ENCODE data around the gene PLEKHM3.

The PLEKHM3 gene

GRCh38 chr2:207787017-207787416 is 238.3 kb downstream of the PLEKHM3 start:
- Histone ChIP-seq H3K27ac (ENCODE audit: extremely low read depth, low read depth, low read length) (no peak overlapping the region), H3K36me3 (ENCODE audit: control insufficient read depth in 2 of 2, insufficient read depth in 1 of 2, low read length in 2 of 2) (no peaks in the 10 kb centered on the region), H3K4me1 (ENCODE audit: control insufficient read depth, insufficient read depth, low read length) (peaks cover 4% of the 10 kb centered on the region; the same call in 1 of the 2 replicates), H3K9me3 (ENCODE audit: control insufficient read depth, insufficient read depth, low read depth, low read length) (no peaks in the 10 kb centered on the region), H3K4me3 (ENCODE audit: low read depth, low read length) (no peak overlapping the region)
- ChIA-PET CTCF (no interaction called here), POLR2A (no interaction called here)
- TF ChIP-seq ZNF140 (tag by site-specific recombination; IDR thresholded peaks at IDR 0.05) = no peak
- TF ChIP-seq, protein P1, sequence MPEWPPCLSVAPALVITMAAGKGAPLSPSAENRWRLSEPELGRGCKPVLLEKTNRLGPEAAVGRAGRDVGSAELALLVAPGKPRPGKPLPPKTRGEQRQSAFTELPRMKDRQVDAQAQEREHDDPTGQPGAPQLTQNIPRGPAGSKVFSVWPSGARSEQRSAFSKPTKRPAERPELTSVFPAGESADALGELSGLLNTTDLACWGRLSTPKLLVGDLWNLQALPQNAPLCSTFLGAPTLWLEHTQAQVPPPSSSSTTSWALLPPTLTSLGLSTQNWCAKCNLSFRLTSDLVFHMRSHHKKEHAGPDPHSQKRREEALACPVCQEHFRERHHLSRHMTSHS (tag by site-specific recombination; IDR thresholded peaks at IDR 0.05) = no peak
- TF ChIP-seq ZNF280C (tag by site-specific recombination; IDR thresholded peaks at IDR 0.05) = no peak

- Histone ChIP-seq H3K4me1 (ENCODE audit: control insufficient read depth, insufficient read depth, low read length) (peaks cover 4% of the 10 kb centered on the region; the same call in 1 of the 2 replicates), H3K27ac (ENCODE audit: extremely low read depth, low read depth, low read length) (no peak overlapping the region), H3K36me3 (ENCODE audit: control insufficient read depth in 2 of 2, insufficient read depth in 1 of 2, low read length in 2 of 2) (no peaks in the 10 kb centered on the region), H3K9me3 (ENCODE audit: control insufficient read depth, insufficient read depth, low read depth, low read length) (no peaks in the 10 kb centered on the region), H3K4me3 (ENCODE audit: low read depth, low read length) (no peak overlapping the region)
- CTCF ChIA-PET = no interaction called here
- POLR2A ChIA-PET = no interaction called here
- TF ChIP-seq, protein P2, sequence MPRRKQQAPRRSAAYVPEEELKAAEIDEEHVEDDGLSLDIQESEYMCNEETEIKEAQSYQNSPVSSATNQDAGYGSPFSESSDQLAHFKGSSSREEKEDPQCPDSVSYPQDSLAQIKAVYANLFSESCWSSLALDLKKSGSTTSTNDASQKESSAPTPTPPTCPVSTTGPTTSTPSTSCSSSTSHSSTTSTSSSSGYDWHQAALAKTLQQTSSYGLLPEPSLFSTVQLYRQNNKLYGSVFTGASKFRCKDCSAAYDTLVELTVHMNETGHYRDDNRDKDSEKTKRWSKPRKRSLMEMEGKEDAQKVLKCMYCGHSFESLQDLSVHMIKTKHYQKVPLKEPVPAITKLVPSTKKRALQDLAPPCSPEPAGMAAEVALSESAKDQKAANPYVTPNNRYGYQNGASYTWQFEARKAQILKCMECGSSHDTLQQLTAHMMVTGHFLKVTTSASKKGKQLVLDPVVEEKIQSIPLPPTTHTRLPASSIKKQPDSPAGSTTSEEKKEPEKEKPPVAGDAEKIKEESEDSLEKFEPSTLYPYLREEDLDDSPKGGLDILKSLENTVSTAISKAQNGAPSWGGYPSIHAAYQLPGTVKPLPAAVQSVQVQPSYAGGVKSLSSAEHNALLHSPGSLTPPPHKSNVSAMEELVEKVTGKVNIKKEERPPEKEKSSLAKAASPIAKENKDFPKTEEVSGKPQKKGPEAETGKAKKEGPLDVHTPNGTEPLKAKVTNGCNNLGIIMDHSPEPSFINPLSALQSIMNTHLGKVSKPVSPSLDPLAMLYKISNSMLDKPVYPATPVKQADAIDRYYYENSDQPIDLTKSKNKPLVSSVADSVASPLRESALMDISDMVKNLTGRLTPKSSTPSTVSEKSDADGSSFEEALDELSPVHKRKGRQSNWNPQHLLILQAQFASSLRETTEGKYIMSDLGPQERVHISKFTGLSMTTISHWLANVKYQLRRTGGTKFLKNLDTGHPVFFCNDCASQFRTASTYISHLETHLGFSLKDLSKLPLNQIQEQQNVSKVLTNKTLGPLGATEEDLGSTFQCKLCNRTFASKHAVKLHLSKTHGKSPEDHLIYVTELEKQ (tag by site-specific recombination; IDR thresholded peaks at IDR 0.05; ENCODE audit: borderline replicate concordance) = no peak
- TF ChIP-seq, protein P3, sequence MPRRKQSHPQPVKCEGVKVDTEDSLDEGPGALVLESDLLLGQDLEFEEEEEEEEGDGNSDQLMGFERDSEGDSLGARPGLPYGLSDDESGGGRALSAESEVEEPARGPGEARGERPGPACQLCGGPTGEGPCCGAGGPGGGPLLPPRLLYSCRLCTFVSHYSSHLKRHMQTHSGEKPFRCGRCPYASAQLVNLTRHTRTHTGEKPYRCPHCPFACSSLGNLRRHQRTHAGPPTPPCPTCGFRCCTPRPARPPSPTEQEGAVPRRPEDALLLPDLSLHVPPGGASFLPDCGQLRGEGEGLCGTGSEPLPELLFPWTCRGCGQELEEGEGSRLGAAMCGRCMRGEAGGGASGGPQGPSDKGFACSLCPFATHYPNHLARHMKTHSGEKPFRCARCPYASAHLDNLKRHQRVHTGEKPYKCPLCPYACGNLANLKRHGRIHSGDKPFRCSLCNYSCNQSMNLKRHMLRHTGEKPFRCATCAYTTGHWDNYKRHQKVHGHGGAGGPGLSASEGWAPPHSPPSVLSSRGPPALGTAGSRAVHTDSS (tag by site-specific recombination; IDR thresholded peaks at IDR 0.05) = no peak
- no peak for TF ChIP-seq ZNF747 (tag by site-specific recombination; IDR thresholded peaks at IDR 0.05)
- no peak for TF ChIP-seq SCRT2 (tag by site-specific recombination; IDR thresholded peaks at IDR 0.05)
- no peak for TF ChIP-seq OSR2 (tag by site-specific recombination; IDR thresholded peaks at IDR 0.05)
- no peak for TF ChIP-seq ZNF23 (tag by site-specific recombination; IDR thresholded peaks at IDR 0.05; ENCODE audit: borderline replicate concordance)
- no peak for TF ChIP-seq ZNF561 (tag by site-specific recombination; IDR thresholded peaks at IDR 0.05; ENCODE audit: borderline replicate concordance)
- TF ChIP-seq KLF8 (tag by site-specific recombination; IDR thresholded peaks at IDR 0.05) = no peak
- no peak for TF ChIP-seq ZNF37A (tag by site-specific recombination; IDR thresholded peaks at IDR 0.05)
- TF ChIP-seq ZNF580 (tag by site-specific recombination; IDR thresholded peaks at IDR 0.05) = no peak
- TF ChIP-seq ZSCAN4 (tag by site-specific recombination; IDR thresholded peaks at IDR 0.05) = no peak
- TF ChIP-seq ZNF626 (tag by site-specific recombination; IDR thresholded peaks at IDR 0.05) = no peak
- no peak for TF ChIP-seq ZNF174 (tag by site-specific recombination; IDR thresholded peaks at IDR 0.05)
- no peak for TF ChIP-seq YY2 (tag by site-specific recombination; IDR thresholded peaks at IDR 0.05)
Measured at GRCh38 chr2:207784898-207785297, 240.4 kb downstream of the PLEKHM3 start.
